ENCODE measurements around the gene PNMA1.

The PNMA1 gene

DNA sequence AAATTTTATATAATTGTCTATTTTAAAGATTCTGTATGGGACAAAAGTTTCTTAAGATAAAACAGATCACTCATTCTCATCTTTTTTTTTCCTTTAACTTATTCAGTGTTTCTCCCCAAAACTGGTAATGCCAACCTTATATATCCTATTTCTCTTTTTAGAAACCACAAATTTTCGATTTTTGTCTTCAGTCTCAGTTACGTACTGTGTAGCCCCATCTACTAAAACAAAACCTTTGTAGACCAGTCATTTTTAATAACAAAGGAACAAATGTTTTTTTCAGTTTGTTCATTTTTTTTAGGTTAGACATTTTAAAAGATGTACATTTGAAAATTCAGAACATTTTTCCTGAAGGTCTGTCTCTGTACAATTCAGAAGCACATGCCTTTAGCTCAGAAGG lies 18.2 kb downstream of the PNMA1 start:
- DNase-seq (ENCODE audit: low spot score), result peak; percentile 31
- TF ChIP-seq, protein P1, sequence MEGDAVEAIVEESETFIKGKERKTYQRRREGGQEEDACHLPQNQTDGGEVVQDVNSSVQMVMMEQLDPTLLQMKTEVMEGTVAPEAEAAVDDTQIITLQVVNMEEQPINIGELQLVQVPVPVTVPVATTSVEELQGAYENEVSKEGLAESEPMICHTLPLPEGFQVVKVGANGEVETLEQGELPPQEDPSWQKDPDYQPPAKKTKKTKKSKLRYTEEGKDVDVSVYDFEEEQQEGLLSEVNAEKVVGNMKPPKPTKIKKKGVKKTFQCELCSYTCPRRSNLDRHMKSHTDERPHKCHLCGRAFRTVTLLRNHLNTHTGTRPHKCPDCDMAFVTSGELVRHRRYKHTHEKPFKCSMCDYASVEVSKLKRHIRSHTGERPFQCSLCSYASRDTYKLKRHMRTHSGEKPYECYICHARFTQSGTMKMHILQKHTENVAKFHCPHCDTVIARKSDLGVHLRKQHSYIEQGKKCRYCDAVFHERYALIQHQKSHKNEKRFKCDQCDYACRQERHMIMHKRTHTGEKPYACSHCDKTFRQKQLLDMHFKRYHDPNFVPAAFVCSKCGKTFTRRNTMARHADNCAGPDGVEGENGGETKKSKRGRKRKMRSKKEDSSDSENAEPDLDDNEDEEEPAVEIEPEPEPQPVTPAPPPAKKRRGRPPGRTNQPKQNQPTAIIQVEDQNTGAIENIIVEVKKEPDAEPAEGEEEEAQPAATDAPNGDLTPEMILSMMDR (IDR thresholded peaks at IDR 0.05; ENCODE audit: extremely low read depth, missing control alignments), result no peak

DNA sequence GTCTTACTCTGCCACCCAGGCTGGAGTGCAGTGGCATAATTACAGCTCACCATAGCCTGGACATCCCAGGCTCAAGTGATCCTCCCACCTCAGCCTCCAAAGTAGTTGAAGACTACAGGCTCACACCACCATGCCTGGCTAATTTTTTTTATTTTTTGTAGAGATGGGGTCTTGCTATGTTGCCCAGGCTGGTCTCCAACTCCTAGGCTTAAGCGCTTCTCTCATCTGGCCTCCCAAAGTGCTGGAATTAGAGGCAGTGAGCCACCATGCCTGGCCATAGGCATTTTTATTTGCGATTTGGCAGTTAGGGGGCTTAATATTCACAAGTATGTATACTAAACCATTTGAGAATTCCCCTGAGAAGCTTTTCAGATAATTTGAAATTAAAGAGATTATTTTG lies 19.1 kb downstream of the PNMA1 start:
- no peak for DNase-seq (ENCODE audit: low spot score)
- TF ChIP-seq, protein P1 (IDR thresholded peaks at IDR 0.05; ENCODE audit: extremely low read depth, missing control alignments), result no peak

DNA sequence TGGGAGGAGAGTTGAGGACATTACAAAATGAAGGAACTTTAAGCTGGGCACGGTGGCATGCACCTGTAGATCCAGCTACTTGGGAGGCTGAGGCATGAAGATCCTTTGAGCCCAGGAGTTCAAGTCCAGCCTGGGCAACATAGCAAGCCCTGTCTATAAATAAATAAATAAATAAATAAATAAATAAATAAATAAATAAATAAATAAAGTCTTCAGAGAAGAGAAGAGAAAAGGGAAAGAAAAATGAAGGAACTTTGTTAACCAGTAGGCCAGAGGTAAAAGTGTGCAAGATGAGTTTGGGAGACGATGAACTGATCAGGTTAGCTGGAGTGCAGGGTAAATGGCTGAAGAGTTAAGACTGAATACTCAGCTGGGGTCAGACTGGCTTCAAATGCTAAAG lies 20.1 kb downstream of the PNMA1 start:
- TF ChIP-seq, protein P1 (IDR thresholded peaks at IDR 0.05; ENCODE audit: extremely low read depth, missing control alignments), result no peak
- DNase-seq (ENCODE audit: low spot score), result no peak

GRCh38 chr14:73686901-73687300 lies 27.3 kb downstream of the PNMA1 start:
- TF ChIP-seq, protein P1 (IDR thresholded peaks at IDR 0.05; ENCODE audit: extremely low read depth, missing control alignments), result no peak
- DNase-seq (ENCODE audit: low spot score), result no peak

GRCh38 chr14:73685328-73685727 lies 28.9 kb downstream of the PNMA1 start:
- TF ChIP-seq, protein P1 (IDR thresholded peaks at IDR 0.05; ENCODE audit: extremely low read depth, missing control alignments), result no peak
- DNase-seq (ENCODE audit: low spot score), result no peak

DNA sequence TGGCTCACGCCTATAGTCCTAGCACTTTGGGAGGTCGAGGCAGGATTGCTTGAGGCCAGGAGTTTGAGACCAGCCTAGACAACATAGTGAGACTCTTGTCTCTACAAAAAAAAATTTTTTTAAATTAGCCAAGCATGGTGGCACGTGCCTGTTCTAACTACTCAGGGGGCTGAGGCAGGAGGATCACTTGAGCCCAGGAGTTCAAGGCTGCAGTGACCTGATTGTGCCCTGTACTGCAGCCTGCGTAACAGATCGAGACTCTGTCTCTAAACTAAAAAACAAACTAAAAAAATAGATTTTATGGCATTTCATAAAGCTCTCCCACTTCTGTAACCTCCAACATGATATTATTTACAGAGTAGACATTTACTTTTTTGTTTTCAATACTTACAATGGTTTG lies 29.6 kb downstream of the PNMA1 start:
- DNase-seq (ENCODE audit: low spot score), result no peak
- TF ChIP-seq, protein P1 (IDR thresholded peaks at IDR 0.05; ENCODE audit: extremely low read depth, missing control alignments), result no peak

DNA sequence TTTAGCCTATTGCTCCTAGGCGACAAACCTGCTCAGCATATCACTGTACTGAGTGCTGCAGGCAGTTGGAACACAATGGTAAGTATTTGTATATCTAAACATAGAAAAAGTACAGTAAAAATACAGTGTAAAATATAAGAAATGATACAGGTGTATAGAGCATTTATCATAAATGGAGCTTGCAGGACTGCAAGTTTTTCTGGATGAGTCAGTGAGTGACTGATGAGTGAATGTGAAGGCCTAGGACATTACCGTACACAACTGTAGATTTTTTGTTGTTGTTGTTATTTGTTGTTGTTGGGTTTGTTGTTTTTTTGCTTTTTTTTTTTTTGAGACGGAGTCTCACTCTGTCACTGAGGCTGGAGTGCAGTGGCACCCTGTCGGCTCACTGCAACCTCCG lies 33.4 kb downstream of the PNMA1 start:
- no peak for DNase-seq (ENCODE audit: low spot score)
- TF ChIP-seq, protein P1 (IDR thresholded peaks at IDR 0.05; ENCODE audit: extremely low read depth, missing control alignments), result no peak

Data from GM20000 (cell line).